ENCODE data around the gene HSDL1.

DNA sequence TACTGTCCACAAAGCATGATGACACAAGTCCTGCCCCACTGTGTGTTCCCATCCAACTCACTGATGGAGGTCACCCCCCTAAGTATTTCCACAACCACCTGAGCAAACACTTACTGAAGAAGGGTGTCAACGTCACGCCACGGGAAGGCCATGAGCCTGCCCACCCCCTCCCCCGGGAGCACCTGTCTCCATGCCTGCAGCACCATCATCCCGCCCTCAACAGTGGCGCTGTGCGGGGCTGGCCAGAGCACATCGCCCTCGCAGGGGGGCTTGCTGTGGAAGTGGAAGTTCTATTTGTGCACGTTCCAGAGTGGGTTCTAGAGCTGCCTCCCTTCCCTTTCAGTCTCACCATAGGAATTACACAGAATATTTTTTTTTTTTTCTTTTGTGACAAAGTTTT is 24.0 kb downstream of the HSDL1 start:
- TF ChIP-seq ZNF274 (IDR thresholded peaks at IDR 0.05; ENCODE audit: low read depth, low read length) (no peak), POLR2AphosphoS5 (IDR thresholded peaks at IDR 0.05; ENCODE audit: low read depth, low read length) (no peak), CBX3 (IDR thresholded peaks at IDR 0.05; ENCODE audit: low read depth) (no peak), RAD21 (IDR thresholded peaks at IDR 0.05; ENCODE audit: low read depth) (no peak), EZH2phosphoT487 (IDR thresholded peaks at IDR 0.05; ENCODE audit: borderline replicate concordance) (no peak), JUND (IDR thresholded peaks at IDR 0.05) (no peak), SRF (IDR thresholded peaks at IDR 0.05; ENCODE audit: low read depth) (no peak), EZH2 (IDR thresholded peaks at IDR 0.05) (no peak)
- TF ChIP-seq, protein P1, sequence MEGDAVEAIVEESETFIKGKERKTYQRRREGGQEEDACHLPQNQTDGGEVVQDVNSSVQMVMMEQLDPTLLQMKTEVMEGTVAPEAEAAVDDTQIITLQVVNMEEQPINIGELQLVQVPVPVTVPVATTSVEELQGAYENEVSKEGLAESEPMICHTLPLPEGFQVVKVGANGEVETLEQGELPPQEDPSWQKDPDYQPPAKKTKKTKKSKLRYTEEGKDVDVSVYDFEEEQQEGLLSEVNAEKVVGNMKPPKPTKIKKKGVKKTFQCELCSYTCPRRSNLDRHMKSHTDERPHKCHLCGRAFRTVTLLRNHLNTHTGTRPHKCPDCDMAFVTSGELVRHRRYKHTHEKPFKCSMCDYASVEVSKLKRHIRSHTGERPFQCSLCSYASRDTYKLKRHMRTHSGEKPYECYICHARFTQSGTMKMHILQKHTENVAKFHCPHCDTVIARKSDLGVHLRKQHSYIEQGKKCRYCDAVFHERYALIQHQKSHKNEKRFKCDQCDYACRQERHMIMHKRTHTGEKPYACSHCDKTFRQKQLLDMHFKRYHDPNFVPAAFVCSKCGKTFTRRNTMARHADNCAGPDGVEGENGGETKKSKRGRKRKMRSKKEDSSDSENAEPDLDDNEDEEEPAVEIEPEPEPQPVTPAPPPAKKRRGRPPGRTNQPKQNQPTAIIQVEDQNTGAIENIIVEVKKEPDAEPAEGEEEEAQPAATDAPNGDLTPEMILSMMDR (IDR thresholded peaks at IDR 0.05 in 2 of 3, conservative IDR thresholded peaks at IDR 0.05 in 1 of 3; ENCODE audit: borderline replicate concordance in 1 of 3, insufficient read depth in 1 of 3, low read depth in 2 of 3, low read length in 2 of 3), result no peak

Measured in HCT116 (cell line).